ENCODE results near the gene TTC7B.

TTC7B gene

GRCh38 chr14:90490720-90491050 lies 325.5 kb downstream of the TTC7B start:
- DNase-seq (ENCODE audit: low read depth in 1 of 2, low spot score in 1 of 2): no peak

GRCh38 chr14:90489916-90490719 lies 326.1 kb downstream of the TTC7B start:
- DNase-seq (ENCODE audit: low read depth in 1 of 2, low spot score in 1 of 2): no peak
- Histone ChIP-seq H3K4me3 (replicated peaks; ENCODE audit: insufficient read depth, low read length) (no peak overlapping the region), H3K27ac (replicated peaks) (no peak overlapping the region), H3K27me3 (ENCODE audit: insufficient read depth, poor library complexity, severe bottlenecking) (no peaks in the 10 kb centered on the region)
- TF ChIP-seq REST (IDR thresholded peaks at IDR 0.05; ENCODE audit: insufficient replicate concordance, low read depth) (no peak), GABPA (IDR thresholded peaks at IDR 0.05; ENCODE audit: low read depth) (no peak), POLR2AphosphoS5 (IDR thresholded peaks at IDR 0.05; ENCODE audit: low read depth) (no peak), SPI1 (IDR thresholded peaks at IDR 0.05; ENCODE audit: borderline replicate concordance, low read depth) (no peak), CTCF (IDR thresholded peaks at IDR 0.05; ENCODE audit: insufficient read depth, low read length) (no peak)

More at GRCh38 chr14:90490720-90491050, 325.5 kb downstream of the TTC7B start:
- no peaks in the 10 kb centered on the region for H3K27me3 ChIP-seq (ENCODE audit: insufficient read depth, poor library complexity, severe bottlenecking)
- TF ChIP-seq SPI1 (IDR thresholded peaks at IDR 0.05; ENCODE audit: borderline replicate concordance, low read depth) (no peak), GABPA (IDR thresholded peaks at IDR 0.05; ENCODE audit: low read depth) (no peak), CTCF (IDR thresholded peaks at IDR 0.05; ENCODE audit: insufficient read depth, low read length) (no peak), REST (IDR thresholded peaks at IDR 0.05; ENCODE audit: insufficient replicate concordance, low read depth) (no peak), POLR2AphosphoS5 (IDR thresholded peaks at IDR 0.05; ENCODE audit: low read depth) (no peak)
- H3K27ac ChIP-seq (replicated peaks): no peak overlapping the region
- no peak overlapping the region for H3K4me3 ChIP-seq (replicated peaks; ENCODE audit: insufficient read depth, low read length)

- Histone ChIP-seq H3K4me3 (replicated peaks; ENCODE audit: insufficient read depth, low read length) (no peak overlapping the region), H3K27me3 (ENCODE audit: insufficient read depth, poor library complexity, severe bottlenecking) (no peaks in the 10 kb centered on the region), H3K27ac (replicated peaks) (no peak overlapping the region)
- DNase-seq (ENCODE audit: low read depth in 1 of 2, low spot score in 1 of 2): no peak
- TF ChIP-seq POLR2AphosphoS5 (IDR thresholded peaks at IDR 0.05; ENCODE audit: low read depth) (no peak), REST (IDR thresholded peaks at IDR 0.05; ENCODE audit: insufficient replicate concordance, low read depth) (no peak), SPI1 (IDR thresholded peaks at IDR 0.05; ENCODE audit: borderline replicate concordance, low read depth) (no peak), CTCF (IDR thresholded peaks at IDR 0.05; ENCODE audit: insufficient read depth, low read length) (no peak), GABPA (IDR thresholded peaks at IDR 0.05; ENCODE audit: low read depth) (no peak)
Measured at GRCh38 chr14:90489306-90489705, 326.9 kb downstream of the TTC7B start.

Data from HL-60 (cell line).